ENCODE results near the gene UBE2O.

The UBE2O gene

DNA sequence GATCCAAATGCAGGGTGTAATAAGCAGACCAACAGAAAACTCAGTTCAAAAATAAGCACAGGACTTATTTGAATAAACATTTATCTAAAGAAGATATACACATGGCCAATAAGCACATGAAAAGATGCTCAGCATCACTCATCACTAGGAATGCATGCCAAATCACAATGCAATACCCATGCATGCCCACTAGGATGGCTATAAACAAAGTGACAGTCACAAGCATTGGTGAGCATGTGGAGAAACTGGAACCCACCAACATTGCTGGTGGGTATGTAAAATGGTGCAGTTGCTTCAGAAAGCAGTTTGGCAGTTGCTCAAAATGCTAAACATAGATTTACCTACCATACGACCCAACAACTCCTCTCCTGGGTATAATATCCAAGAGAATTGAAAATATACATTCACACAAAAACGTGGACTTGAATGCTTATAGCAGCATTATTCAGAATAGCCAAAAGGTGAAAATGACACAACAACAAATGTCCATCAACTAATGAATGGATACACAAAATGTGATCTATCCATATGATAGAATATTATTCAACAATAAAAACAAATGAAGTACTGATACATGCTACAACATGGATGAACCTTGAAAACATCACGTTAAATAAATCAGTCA is 20.1 kb downstream of the UBE2O start:
- TF ChIP-seq ZNF274 (IDR thresholded peaks at IDR 0.05; ENCODE audit: low read depth, low read length): no peak
- no peak overlapping the region for H3K4me3 ChIP-seq (ENCODE audit: low read length)

- no peak overlapping the region for H3K4me3 ChIP-seq (ENCODE audit: low read length)
- TF ChIP-seq ZNF274 (IDR thresholded peaks at IDR 0.05; ENCODE audit: low read depth, low read length): no peak
These were observed 20.9 kb downstream of the UBE2O start for GRCh38 chr17:76432004-76432403.

DNA sequence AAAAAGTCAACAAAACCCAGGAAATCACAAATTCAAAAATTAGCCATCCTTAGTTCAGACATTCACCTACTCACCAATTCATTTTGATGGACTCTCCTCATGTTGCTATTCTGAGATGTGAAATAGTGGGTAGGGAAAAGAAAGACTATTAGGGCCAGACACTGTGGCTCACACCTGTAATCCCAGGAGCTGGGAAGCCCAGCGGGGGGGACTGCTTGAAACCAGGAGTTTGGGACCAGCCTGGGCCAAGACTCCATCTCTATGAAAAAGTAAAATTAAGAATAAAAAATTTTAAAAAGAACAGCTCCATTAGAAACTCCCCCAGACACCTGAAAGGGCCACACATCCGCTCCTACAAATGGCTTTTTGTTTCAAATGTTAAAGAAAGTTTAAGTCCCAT is 21.4 kb downstream of the UBE2O start:
- no peak overlapping the region for H3K4me3 ChIP-seq (ENCODE audit: low read length)
- TF ChIP-seq ZNF274 (IDR thresholded peaks at IDR 0.05; ENCODE audit: low read depth, low read length): no peak

DNA sequence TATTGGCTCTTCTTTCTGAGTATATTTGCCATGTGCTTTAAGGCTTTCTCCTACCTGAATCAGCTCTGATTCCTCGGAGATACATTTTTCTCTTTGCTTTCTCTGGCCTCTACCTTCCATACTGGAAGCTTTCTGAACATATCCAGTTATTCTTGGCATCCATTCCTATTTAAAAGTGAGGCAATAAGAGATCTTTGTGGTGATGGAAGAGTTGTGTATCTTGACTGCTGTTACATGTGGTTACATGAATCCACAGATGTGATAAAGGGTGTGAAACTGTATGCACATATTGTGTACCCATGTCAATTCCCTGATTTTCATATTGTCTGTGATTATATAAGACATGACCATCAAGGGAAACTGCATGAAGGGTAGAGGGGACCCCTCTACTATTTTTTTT is 24.4 kb downstream of the UBE2O start:
- TF ChIP-seq ZNF274 (IDR thresholded peaks at IDR 0.05; ENCODE audit: low read depth, low read length): no peak
- H3K4me3 ChIP-seq (ENCODE audit: low read length): no peak overlapping the region

- TF ChIP-seq ZNF274 (IDR thresholded peaks at IDR 0.05; ENCODE audit: low read depth, low read length): no peak
- peak overlapping the region; percentile 35; the same call in 1 of the 2 replicates for H3K4me3 ChIP-seq (ENCODE audit: low read length)
These were observed 25.3 kb downstream of the UBE2O start for GRCh38 chr17:76427501-76428231.

GRCh38 chr17:76426853-76427252 is 26.1 kb downstream of the UBE2O start:
- no peak overlapping the region for H3K4me3 ChIP-seq (ENCODE audit: low read length)
- TF ChIP-seq ZNF274 (IDR thresholded peaks at IDR 0.05; ENCODE audit: low read depth, low read length): no peak

DNA sequence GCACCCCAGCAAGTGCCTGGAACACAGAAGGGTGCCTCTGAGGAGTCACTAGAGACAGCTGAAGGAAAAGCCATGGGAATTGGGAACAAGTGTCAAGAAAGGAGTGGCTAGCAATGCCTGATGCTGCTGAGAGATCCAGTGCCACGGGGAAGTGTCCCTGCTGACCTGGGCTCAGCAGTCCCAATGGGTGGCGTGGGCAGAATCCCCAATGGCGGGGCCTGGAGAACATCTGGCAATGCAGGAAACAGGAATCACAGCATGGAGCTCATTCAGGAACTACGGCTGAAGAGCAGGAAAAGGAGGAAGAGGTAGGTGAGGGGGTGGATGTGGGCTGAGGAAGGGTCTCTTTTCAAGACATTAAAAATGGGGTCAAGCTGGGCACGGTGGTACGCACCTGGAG is 30.1 kb downstream of the UBE2O start:
- H3K4me3 ChIP-seq (ENCODE audit: low read length): no peak overlapping the region
- no peak for TF ChIP-seq ZNF274 (IDR thresholded peaks at IDR 0.05; ENCODE audit: low read depth, low read length)

- no peak for TF ChIP-seq ZNF274 (IDR thresholded peaks at IDR 0.05; ENCODE audit: low read depth, low read length)
- no peak overlapping the region for H3K4me3 ChIP-seq (ENCODE audit: low read length)
These were observed 30.5 kb downstream of the UBE2O start for GRCh38 chr17:76422406-76422805.

- no peak overlapping the region for H3K4me3 ChIP-seq (ENCODE audit: low read length)
- TF ChIP-seq ZNF274 (IDR thresholded peaks at IDR 0.05; ENCODE audit: low read depth, low read length): no peak
These were observed 31.9 kb downstream of the UBE2O start for GRCh38 chr17:76421044-76421407.

- no peak overlapping the region for H3K4me3 ChIP-seq (ENCODE audit: low read length)
- TF ChIP-seq ZNF274 (IDR thresholded peaks at IDR 0.05; ENCODE audit: low read depth, low read length): no peak
These were observed 32.5 kb downstream of the UBE2O start for GRCh38 chr17:76420356-76421043.

DNA sequence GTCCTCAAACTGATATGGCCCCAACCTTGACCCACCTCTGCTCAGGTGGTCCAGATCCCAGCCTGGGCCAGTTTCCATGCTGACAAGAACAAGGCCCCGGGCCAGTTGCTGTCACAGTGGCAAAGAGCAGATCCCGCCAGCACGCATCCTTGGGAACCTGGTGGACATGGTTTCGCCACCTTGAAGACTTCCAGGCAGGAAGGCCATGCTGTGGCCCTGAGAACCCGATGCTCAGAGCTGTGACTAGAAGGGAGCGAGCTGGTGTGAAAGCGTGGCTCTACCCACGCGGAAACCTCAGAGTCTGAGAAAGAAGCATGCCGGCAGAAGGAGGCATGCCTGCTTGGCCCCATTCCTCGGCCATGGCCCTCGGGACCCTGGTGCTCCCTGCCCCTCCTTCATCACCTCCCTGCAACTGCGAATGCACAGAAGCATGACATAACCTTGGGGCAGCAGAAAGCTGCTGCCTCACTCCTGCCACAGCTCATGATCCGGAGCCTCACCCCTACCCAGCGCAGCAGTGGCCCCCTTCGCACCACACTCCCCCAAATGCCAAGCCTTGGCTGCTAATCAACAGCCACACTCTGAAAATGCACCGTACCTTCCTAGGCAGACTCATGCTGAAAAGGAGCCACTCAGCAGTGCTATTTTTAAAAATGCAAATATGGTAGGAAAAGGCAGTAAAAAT is 33.2 kb downstream of the UBE2O start:
- TF ChIP-seq ZNF274 (IDR thresholded peaks at IDR 0.05; ENCODE audit: low read depth, low read length): no peak
- H3K4me3 ChIP-seq (ENCODE audit: low read length): no peak overlapping the region

DNA sequence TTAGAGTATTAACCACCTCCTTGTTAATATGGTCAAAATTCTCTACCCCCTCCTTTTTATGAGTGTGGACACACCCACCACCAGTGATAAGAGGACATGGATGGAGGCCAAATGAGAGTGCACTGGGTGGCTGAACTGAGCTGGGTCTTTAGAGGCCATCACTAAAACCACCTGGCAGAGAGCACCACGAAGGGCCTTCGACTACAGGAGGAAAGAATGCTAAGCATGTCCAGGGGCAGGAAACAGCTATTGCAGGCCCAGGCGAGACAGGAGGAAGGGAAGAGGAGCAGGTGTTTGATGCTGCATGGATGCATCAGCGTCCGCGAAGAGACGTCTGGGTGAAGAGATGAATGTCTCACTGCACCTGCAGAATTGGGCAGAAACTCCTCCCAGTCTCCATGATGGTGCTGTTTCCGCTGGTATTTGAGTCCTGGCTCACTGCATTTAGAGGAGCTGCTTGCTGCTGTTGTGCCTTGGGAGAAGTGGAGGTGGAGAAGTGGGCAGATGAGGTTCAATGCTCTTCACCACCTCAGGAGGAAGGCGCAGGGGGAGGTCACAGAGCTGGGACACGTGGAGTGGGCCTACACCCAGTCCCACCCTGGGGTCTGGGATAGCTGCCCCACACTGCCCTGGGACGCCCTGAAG is 35.3 kb downstream of the UBE2O start:
- no peak for TF ChIP-seq ZNF274 (IDR thresholded peaks at IDR 0.05; ENCODE audit: low read depth, low read length)
- H3K4me3 ChIP-seq (ENCODE audit: low read length): no peak overlapping the region

GRCh38 chr17:76416899-76417298 is 36.1 kb downstream of the UBE2O start:
- TF ChIP-seq ZNF274 (IDR thresholded peaks at IDR 0.05; ENCODE audit: low read depth, low read length): no peak
- H3K4me3 ChIP-seq (ENCODE audit: low read length): no peak overlapping the region

GRCh38 chr17:76416457-76416856 is 36.5 kb downstream of the UBE2O start:
- no peak overlapping the region for H3K4me3 ChIP-seq (ENCODE audit: low read length)
- TF ChIP-seq ZNF274 (IDR thresholded peaks at IDR 0.05; ENCODE audit: low read depth, low read length): no peak
